Psoas muscle (tissue), 8 donors: ENCODE results near the gene TADA2B. TPM values are rescaled to one million over a fixed set of nuclear protein-coding genes. Genes with fewer than 3 reads are reported as not detected.

Source experiments
- ATAC-seq, 4 donors: fragments of 200-7000 bp; cut with Tn5 transposase; one replicate each; pipeline ENCODE4 v1.9.1; 2020; ENCODE audit warnings: moderate library complexity in 3 of 4, mild to moderate bottlenecking in 2 of 4
- DNase-seq, 2 donors: peaks; one replicate each; pipeline ENCODE4 v3.0.0-alpha.2; 2020
- H3K27ac ChIP-seq: fragments of 200-600 bp; one replicate; pipeline ENCODE4 v1.8.0; 2022
- H3K27me3 ChIP-seq, 3 donors: fragments of 200-600 bp in 1 of 3; one replicate each; pipeline versions ENCODE4 v1.6.1 to v1.8.0; 2013 to 2022; ENCODE audit warnings: low read length in 2 of 3, mild to moderate bottlenecking in 2 of 3, moderate library complexity in 1 of 3; ENCODE audit not compliant: insufficient read depth in 3 of 3
- H3K36me3 ChIP-seq, 2 donors: fragments of 200-600 bp in 1 of 2; one replicate each; pipeline versions ENCODE4 v1.6.1 to v1.8.0; 2013 to 2022; ENCODE audit warnings: low read depth in 1 of 2, mild to moderate bottlenecking in 1 of 2, moderate library complexity in 1 of 2; ENCODE audit not compliant: insufficient read depth in 1 of 2
- H3K4me1 ChIP-seq: fragments of 200-600 bp; one replicate; pipeline ENCODE4 v1.8.0; 2022
- H3K4me3 ChIP-seq: fragments of 200-600 bp; one replicate; pipeline ENCODE4 v1.8.0; 2022; ENCODE audit warnings: mild to moderate bottlenecking
- H3K9me3 ChIP-seq: fragments of 200-600 bp; one replicate; pipeline ENCODE4 v1.8.0; 2022
- WGBS, 3 donors: extraction: QIAGEN DNeasy Blood & Tissue Kit; methylation state at CpG; one replicate each; pipeline versions ENCODE4 v1.1.6 to v1.1.7; 2013; 5-methylcytosine and 5-hydroxymethylcytosine counted together
- intact Hi-C, 2 donors: fragments of 100-400 bp; cut with DNase I; formaldehyde crosslinking; loops; one replicate each; pipeline versions ENCODE4 v1.11.0 to v1.14.2; 2022
- polyA plus RNA-seq, 3 donors: library from polyadenylated mRNA; stranded (reverse); fragments of 200-250 nt; gene quantifications; one replicate each; pipeline ENCODE4 v1.2.3, GENCODE V29; 2013
- total RNA-seq, 4 donors: library from RNA; stranded (reverse); fragmentation: NEBNext Ultra II Directional in 2 of 4; extraction: Animal tissue kit (Norgen Biotek cat#: 25700) in 2 of 4; gene quantifications; one replicate each; pipeline versions ENCODE4 v1.2.1 to v1.2.4, GENCODE V29; 2021 to 2023
- TF ChIP-seq, protein P1 (sequence below): fragments of 200-600 bp; IDR thresholded peaks from one replicate; pipeline ENCODE4 v1.8.0; 2022; ENCODE audit warnings: antibody characterized with exemption
- donor health status: healthy with polysubstance abuse.
- donor health status: DM: no; HTN: no; CAD: no; lungs with moderate emphysema.
- donor health status: Bipolar disorder and iron deficiency.
- donor health status: healthy.
- donor health status: DM: yes; HTN: yes; CAD: no.
- donor health status: DM: no; HTN: no; CAD: no.
- donor health status: DM: no; HTN: no; CAD: no.
- donor health status: DM: yes; HTN: yes; CAD: no.

TADA2B gene
- total and polyA plus RNA-seq, 7 donors = 21.0 to 70.3 (median 47.0) TPM

DNA sequence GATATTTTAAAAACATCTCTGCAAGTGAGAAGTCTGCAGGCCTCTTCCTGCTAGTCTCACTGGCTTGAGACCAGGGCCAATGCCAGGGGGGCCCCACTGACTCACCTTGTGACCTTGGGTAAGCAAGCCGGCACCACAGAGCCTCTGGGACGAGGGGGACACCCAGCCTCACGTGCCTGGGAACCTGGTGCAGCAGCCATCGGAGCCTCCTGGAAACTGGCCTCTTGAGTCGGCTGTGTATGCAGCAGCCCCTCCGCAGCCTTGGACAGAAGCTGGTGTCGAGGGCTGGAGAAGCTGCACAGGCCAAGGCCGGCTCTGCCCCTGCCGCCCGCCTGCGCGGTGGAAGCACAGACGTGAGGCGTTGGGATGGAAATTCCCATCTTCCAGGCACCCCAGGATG lies 8.7 kb downstream of the TADA2B start:
- intact Hi-C loops = no loop called here
- Histone ChIP-seq H3K27me3 (no peaks in the 10 kb centered on the region), H3K4me1 (peaks cover 43% of the 10 kb centered on the region), H3K4me3 (no peak overlapping the region), H3K36me3 (peaks cover 3 to 32% of the 10 kb centered on the region in 2 donors), H3K27ac (peak overlapping the region; percentile 71), H3K9me3 (no peaks in the 10 kb centered on the region)
- no peak for ATAC-seq
- DNase-seq = no peak
- TF ChIP-seq, protein P1, sequence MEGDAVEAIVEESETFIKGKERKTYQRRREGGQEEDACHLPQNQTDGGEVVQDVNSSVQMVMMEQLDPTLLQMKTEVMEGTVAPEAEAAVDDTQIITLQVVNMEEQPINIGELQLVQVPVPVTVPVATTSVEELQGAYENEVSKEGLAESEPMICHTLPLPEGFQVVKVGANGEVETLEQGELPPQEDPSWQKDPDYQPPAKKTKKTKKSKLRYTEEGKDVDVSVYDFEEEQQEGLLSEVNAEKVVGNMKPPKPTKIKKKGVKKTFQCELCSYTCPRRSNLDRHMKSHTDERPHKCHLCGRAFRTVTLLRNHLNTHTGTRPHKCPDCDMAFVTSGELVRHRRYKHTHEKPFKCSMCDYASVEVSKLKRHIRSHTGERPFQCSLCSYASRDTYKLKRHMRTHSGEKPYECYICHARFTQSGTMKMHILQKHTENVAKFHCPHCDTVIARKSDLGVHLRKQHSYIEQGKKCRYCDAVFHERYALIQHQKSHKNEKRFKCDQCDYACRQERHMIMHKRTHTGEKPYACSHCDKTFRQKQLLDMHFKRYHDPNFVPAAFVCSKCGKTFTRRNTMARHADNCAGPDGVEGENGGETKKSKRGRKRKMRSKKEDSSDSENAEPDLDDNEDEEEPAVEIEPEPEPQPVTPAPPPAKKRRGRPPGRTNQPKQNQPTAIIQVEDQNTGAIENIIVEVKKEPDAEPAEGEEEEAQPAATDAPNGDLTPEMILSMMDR = no peak
- WGBS, 3 donors = 89 to 93% (median 90%) methylated on average over 14 of the region's 14 CpGs

GRCh38 chr4:7052313-7052712 lies 9.1 kb downstream of the TADA2B start:
- TF ChIP-seq, protein P1 = no peak
- no peak overlapping the region for H3K4me3 ChIP-seq
- H3K36me3 ChIP-seq = peaks cover 3 to 34% of the 10 kb centered on the region in 2 donors
- H3K27ac ChIP-seq = peak overlapping the region; percentile 71
- no peaks in the 10 kb centered on the region for H3K27me3 ChIP-seq
- H3K9me3 ChIP-seq = no peaks in the 10 kb centered on the region
- 82 to 84% (median 82%) methylated on average over 14 of the region's 14 CpGs for WGBS, 3 donors
- ATAC-seq = no peak
- peaks cover 39% of the 10 kb centered on the region for H3K4me1 ChIP-seq
- DNase-seq = no peak
- intact Hi-C loops = no loop called here

GRCh38 chr4:7052923-7053715 lies 9.9 kb downstream of the TADA2B start:
- H3K27me3 ChIP-seq = no peaks in the 10 kb centered on the region
- intact Hi-C loops = no loop called here
- peak overlapping the region; percentile 71 for H3K27ac ChIP-seq
- peak; percentile 59 to 89 (median 82) for ATAC-seq
- peaks cover 3 to 38% of the 10 kb centered on the region in 2 donors for H3K36me3 ChIP-seq
- TF ChIP-seq, protein P1 = no peak
- H3K4me1 ChIP-seq = peaks cover 32% of the 10 kb centered on the region
- WGBS, 3 donors = 43 to 67% (median 50%) methylated on average over 20 of the region's 20 CpGs
- H3K9me3 ChIP-seq = no peaks in the 10 kb centered on the region
- DNase-seq = peak; percentile 56 to 82
- peak overlapping the region; percentile 7 for H3K4me3 ChIP-seq

DNA sequence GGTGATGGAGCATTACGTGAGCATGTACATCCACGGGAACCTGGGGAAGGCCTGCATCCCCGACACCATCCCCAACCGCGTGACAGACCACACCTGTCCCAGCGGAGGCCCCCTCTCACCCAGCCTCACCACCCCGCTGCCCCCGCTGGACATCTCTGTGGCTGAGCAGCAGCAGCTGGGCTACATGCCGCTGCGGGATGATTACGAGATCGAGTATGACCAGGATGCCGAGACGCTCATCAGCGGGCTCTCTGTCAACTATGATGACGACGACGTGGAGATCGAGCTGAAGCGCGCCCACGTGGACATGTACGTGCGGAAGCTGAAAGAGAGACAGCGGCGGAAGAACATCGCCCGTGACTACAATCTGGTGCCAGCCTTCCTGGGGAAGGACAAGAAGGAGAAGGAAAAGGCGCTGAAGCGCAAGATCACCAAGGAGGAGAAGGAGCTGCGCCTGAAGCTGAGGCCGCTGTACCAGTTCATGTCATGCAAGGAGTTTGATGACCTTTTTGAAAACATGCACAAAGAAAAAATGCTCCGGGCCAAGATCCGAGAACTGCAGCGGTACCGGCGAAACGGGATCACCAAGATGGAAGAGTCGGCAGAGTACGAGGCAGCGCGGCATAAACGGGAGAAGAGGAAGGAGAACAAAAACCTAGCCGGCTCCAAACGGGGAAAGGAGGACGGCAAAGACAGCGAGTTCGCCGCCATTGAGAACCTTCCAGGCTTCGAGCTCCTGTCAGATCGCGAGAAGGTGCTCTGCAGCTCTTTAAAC lies 11.1 kb downstream of the TADA2B start:
- Histone ChIP-seq H3K36me3 (peaks cover 6 to 48% of the 10 kb centered on the region in 2 donors), H3K4me1 (peaks cover 32% of the 10 kb centered on the region), H3K27ac (no peak overlapping the region), H3K9me3 (no peaks in the 10 kb centered on the region), H3K27me3 (no peaks in the 10 kb centered on the region), H3K4me3 (no peak overlapping the region)
- ATAC-seq (no peak), DNase-seq (no peak)
- intact Hi-C loops = no loop called here
- WGBS, 3 donors = 95 to 96% (median 95%) methylated on average over 52 of the region's 52 CpGs
- TF ChIP-seq, protein P1 = no peak
